ENCODE data around the gene KRT79.
"Not testable (repeated sequence)": the region's sequence is repeated elsewhere in the genome, so short reads cannot be mapped to it uniquely, and the experiment has no call there.

Gene KRT79

DNA sequence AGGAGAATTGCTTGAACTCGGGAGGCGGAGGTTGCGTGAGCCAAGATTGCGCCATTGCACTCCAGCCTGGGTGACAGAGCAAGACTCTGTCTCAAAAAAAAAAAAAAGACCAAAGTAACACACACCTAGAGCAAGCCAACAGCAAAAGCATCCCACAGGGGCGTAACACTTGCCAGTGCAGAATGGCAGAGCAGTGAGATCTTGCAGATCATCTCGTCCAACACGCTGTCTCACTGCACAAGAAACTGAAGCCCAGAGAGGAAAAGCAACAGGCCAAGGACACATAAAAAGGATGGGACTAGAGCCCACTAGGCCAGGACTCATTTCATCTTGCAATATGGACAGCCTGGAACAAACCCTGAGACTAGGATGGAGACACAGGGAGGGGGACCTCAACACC, 27.4 kb upstream of the KRT79 start:
- no peak for DNase-seq (ENCODE audit: low read depth in 2 of 2)

DNA sequence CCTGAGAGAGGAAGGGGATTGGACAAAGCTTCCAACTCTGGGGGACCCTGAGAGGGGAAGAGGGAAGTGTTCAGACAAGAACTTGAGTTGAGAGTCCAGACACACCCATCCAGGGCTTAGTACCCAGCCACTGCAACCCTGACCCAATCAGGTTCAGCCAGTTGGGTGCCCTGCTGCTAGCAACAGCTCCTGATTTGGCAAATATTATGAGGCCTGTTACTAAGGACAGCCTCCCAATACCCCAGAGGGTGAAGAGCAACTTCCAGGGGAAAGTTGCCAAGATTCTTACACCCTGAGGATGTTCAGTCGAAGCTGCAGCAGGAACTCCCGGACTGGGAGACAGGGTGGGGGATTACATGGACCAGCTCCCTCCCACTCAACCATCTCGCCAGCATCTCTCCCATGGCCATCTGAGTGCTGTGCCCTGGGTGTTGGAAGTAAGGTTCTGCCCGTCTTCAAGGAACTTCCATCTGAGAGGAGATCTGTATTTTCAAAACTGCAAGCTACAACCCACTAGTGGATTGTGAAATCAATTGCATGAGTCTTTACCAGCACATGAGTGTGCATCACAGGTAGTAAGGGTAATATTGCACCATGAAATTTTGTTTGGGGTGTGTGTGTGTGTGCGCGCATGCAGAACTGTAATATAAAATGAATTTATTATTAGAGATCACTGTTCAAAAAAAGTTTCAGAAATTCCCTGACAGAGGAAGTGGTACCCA, 26.2 kb upstream of the KRT79 start:
- DNase-seq (ENCODE audit: low read depth in 2 of 2) = no peak

DNA sequence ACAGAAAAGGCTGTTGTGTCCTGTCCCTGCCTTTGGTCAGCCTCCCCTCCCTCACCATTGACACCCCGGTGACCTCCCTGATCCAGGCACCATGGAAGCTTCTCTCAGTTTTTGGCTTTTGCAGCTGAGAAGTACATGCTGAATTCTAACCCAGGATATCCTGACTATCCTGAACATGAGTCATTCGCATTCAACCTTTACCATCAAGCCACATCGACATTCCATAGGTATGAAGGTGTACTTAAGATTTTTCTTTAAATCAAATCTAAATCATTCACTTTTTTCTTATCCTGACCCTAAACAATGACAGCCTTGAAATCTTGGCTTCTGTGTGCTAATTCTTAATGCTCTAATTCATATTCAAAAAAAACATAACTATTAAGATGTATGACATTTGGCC, 23.4 kb upstream of the KRT79 start:
- no peak for DNase-seq (ENCODE audit: low read depth in 2 of 2)

DNA sequence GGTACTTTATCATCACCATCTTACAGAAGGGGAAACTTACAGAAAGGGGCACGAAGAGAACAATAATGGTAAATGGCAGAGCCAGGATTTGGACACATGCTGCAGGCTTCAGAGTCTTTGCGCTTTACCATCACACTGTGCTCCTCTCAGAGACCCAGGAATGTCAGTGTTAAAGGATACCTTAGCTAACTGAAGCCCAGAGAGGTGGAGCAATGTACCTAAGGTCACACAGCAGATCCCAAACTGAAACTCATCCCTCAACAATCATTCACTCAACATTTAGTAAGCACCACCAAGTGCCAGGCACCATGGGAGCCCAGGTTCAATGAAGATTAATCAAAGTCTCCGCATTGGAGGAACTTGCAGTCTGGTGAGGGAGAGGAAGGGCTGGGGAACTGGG, 22.7 kb upstream of the KRT79 start:
- no peak for DNase-seq (ENCODE audit: low read depth in 2 of 2)

GRCh38 chr12:52856077-52856476, 22.0 kb upstream of the KRT79 start:
- DNase-seq (ENCODE audit: low read depth in 2 of 2) = not testable (repeated sequence)

DNA sequence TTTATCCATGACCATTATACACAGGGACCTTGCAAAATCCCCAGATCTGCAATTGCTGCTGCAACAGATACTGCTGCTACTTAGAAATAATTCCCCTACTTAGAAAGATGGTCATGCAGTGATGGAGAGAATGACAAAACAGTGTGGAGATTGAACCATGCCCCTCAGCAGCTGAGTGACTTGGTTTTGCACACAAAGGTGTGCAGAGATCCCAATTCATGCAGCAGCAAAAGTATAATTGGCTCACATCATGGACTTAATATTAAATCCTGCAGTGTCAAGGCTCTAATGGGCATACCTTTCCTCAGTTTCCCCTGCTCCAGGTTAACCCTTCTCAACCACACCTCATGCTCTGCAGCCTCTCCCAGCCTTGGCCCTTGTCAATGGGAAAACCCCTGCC, 17.7 kb upstream of the KRT79 start:
- DNase-seq (ENCODE audit: low read depth in 2 of 2) = no peak

DNA sequence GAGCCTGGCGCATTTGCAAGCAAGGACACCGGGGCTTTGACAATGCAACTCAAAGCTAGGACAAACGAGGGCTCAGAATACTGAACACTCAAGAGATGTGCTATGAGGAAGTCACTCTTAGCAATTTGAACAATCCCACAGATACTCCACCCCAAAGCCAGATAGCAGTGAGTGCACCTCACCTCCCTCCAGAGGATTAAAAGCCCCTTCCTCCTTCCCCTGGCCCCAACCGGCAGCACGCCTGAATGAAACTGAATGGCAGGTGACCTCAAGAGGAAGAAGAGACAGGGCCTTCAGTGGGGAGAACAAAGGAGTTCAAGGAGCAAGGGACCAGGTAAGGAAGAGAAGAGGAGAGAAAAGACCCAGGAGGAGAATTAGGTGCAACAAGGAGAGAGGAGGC, 16.6 kb upstream of the KRT79 start:
- no peak for DNase-seq (ENCODE audit: low read depth in 2 of 2)

GRCh38 chr12:52849511-52849910, 15.4 kb upstream of the KRT79 start:
- no peak for DNase-seq (ENCODE audit: low read depth in 2 of 2)

- no peak for DNase-seq (ENCODE audit: low read depth in 2 of 2)
Measured at GRCh38 chr12:52848661-52849255, 14.6 kb upstream of the KRT79 start, which contains the start of gene KRT78. Gene KRT78, minus strand, starts transcription at chr12:52848994. Its CDS starts 64 bp downstream, at chr12:52848930.

DNA sequence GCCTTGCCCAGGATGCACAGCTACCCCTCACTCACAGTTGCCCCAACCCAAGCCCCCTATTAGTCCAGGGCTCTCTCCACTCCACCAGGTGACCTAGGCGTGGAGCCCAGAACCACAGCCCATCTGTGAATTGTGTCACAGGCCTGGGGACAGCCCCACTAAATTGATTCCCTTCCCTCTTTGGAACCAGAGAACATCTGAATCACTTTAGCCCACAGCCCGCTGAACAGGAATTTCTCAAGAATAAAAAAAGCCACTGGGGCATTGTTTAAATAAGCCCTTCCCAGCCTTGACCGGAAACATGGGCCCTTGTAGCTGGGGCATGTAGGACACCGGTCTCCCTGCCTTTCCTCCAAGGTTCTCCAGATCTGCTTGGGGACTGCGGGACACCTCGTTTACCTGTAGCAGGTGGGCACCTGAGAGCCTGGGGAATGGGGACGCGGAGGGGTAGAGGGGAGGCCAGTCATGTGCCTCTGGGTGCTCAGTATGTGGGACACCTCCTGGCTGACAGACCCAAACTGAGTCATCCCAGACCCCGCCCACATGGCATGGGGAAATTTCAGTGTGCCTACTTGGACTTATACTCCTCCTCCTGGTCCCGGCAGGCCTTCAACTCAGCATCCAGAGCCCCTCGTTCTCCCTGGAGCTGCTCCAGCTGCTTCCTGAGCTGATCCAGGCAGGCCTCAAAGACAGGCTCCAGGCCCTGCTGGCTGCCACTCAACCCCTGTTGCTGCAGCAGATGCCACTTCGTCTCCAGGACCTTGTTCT, 13.4 kb upstream of the KRT79 start:
- no peak for DNase-seq (ENCODE audit: low read depth in 2 of 2)

DNA sequence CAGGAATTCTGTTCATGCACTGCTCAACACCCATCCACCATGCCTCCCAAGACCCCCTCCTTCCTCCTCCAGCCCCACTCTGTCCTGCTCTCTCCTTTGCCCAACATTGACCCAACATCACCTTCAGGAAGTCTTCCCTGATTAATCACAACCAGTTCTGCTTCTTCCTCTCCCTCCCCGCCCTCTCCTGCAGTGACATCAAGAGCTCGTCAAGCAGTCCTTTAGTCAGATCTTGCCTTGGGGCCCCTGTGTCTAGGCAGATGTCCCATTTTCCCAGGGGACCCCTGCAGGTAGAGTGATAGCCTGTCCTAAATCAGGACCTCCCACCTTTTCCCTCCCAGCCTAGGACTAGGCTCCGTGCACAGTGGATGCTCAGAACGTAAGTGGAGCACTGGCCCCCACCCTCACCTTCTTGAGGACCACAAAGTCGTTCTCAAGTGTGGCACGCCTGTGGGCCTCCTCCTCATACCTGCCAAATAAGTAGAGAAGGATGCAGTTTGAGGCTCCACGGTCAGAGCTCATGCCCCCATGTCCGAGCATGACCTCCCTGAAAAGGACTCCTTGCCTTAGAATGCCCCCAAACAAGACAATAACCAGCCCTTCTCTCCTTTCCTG, 12.4 kb upstream of the KRT79 start:
- no peak for DNase-seq (ENCODE audit: low read depth in 2 of 2)

DNA sequence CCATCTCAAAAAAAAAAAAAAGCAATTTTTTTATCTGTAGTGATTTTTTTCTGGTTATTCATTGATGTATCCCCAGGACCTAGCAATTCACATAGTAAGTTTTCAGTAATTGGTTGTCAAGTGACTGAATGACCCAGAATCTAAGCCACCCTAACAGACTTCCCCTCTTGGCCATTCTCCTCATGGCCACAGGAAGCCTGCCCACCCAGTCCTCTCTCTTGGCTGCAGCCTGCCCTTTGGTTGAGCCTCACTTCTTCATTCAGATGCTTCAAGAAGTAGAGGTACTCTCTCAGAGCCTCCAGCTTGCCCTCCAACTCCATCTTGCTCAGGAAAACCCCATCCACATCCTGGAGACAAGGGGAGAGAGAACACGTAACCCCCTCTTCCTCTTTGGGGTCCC, 11.8 kb upstream of the KRT79 start:
- DNase-seq (ENCODE audit: low read depth in 2 of 2) = no peak

- no peak for DNase-seq (ENCODE audit: low read depth in 2 of 2)
Measured at GRCh38 chr12:52844386-52844785, 10.3 kb upstream of the KRT79 start.

DNA sequence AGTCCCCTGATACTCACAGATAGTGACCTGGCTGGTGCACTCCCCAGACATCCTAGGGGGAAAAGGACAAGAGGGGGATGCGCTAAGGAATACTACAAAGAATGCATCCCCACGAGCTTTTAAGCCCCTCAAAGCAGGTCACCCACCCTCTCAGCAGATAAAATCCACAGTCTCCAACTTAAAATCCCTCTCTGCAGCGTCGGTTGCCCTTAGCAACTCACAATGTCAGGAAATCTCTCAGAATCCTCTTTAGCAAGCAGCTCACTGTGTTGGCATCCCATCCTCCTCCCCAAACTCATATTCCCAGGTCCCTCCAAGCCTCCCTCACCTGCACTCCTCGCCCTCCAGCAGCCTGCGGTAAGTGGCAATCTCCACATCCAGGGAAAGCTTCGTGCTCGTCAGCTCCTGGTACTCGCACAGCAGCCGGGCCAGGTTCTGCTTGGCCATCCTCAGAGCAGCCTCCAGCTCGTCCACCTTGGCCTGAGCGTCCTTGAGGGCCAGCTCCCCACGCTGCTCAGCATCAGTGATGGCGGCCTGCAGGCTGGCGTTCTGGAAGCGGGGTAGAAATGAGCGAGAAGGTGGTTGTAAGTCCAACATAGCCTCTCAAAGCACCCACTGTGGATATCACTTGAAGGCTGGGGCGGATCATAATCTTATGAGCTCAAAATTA, 5.5 kb upstream of the KRT79 start:
- DNase-seq (ENCODE audit: low read depth in 2 of 2) = no peak

- DNase-seq (ENCODE audit: low read depth in 2 of 2) = no peak
Measured at GRCh38 chr12:52838609-52839435, 4.7 kb upstream of the KRT79 start.

DNA sequence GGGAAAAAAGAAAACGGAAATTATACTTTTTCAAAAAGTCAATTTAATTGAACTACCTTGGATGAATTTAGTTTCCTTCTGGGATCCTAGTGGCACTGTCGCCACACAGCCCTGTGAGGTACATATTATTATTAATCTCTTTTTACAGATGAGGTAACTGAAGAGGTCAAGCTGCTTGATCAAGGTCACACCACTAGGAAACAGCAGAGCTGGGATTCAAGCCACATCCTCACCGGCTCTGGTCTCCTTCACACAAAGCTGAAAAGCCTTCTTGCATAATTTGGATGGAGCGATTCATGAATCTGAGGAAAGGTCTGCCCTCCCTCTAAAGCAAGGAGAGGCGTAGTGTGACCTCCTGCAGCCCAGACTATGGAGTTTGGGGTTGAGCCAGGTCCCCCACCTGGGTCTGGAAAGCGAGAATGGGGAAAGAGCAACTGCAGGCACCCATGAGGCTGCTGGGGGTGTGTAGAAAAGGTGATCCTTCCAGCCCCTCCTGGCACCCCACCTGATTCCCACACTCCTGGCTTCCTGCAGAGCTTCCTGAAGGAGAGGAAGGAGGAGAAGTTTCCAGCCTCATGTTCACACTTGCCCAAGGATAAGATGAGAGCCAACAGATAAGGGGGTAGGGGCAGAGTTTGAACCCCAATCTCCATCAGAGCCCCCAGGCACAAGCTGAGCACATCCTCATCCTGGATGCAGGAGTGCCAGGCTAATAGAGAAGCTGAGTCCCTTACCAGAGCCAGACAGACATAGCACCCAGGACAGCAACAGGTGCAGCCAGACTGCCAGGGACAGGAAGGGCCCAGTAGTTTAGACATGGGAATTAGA, 3.9 kb upstream of the KRT79 start:
- no peak for DNase-seq (ENCODE audit: low read depth in 2 of 2)

DNA sequence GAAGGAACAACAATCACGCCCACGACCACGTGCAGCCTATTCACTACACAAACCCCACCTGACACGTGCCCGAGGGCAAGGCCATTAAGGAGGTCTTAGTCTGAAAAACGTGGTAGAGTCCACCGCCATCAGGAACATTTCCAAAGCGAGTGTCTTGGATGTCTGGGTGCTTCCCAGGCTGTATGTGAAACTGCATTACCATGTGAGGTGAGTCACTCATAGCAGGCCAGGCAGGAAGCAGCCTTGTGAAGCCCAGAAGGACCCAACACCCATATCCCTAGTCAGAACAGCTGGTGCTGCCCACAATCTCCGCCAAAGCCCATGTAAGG, 3.3 kb upstream of the KRT79 start:
- DNase-seq (ENCODE audit: low read depth in 2 of 2) = no peak

DNA sequence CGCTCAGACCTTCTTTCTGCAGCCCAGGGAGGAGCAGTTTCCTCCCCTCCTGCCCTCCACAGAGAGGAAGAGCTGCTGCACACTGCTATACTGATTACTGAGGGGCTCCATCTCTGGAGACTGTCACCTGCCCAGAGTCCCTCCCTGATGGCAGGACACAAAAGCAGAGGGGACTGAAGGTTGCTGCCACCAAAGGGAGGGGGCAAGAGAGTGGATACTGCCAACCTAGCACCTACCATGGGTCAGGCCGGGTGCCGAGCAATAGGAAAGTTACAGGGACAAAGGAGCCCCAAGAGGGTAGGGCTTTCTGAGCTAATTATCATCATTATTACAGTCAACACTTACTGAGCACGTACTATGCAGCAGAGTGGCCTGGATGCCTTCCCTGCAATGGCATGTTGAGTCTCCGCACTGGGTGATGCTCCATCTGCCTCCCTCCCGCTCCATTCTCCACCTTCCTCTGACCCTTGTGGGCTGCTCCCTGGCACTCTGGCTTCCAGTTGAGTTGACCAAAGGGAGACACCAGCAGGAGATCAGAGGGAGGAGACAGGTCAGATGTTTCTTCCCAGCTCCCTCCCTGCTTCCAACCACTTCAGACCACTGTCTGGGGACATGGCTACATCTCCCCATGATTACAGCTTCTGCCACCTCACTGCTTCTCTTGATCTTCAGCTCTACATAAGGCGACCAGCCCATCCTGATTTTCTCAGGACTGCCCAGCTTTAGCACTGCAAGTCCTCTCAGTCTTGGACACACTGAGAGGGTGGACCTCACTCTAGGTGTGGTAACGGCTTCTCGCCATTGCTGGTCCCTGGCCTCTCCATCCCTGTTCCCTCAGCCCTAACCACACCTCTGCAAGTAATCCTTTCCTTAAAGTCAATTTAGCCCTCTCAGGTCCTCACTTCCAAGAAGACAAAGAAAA, 2.6 kb upstream of the KRT79 start:
- no peak for DNase-seq (ENCODE audit: low read depth in 2 of 2)

GRCh38 chr12:52836042-52836466, 1.9 kb upstream of the KRT79 start:
- peak in 1 of 2 donors; percentile 23 for DNase-seq (ENCODE audit: low read depth in 2 of 2)
